SK-N-SH (cell line): ENCODE results near the gene PCNX1. TPM values are rescaled to one million over a fixed set of nuclear protein-coding genes. Genes with fewer than 3 reads are reported as not detected.
A peak's percentile ranks its signal among the peaks of the same experiment; 100 is the strongest.

ENCODE experiments used
- CTCF ChIA-PET: fragments of 300-600, 350-600 bp; formaldehyde crosslinking; extraction: SDS; loops from one replicate; lab custom pipeline; 2021; lab: Yijun Ruan, JAX
- POLR2A ChIA-PET: fragments of 350-600 bp; sonication (Branson Sonifier 250); formaldehyde crosslinking; extraction: SDS; loops from one replicate; lab custom pipeline; 2020; ENCODE audit warnings: antibody characterized with exemption, inconsistent platforms; lab: Yijun Ruan, JAX
- DNase-seq: peaks from one replicate; pipeline ENCODE4 v3.0.0; 2012
- H2AFZ ChIP-seq: fragments of 200-600 bp; sonication (generic); 2 replicates; pipeline ENCODE4 v1.8.1; 2016; ENCODE audit warnings: antibody characterized with exemption, mild to moderate bottlenecking, low read depth
- H3F3A ChIP-seq: fragments of 200-600 bp; sonication (generic); replicated peaks from 2 replicates; pipeline ENCODE3; 2016; ENCODE audit warnings: antibody characterized with exemption, mild to moderate bottlenecking; ENCODE audit not compliant: insufficient read depth
- H3K27ac ChIP-seq, 2 experiments: fragments of 200-500 bp in 1 of 2; fragments of 200-600 bp in 1 of 2; sonication (Bioruptor generic) in 1 of 2; sonication (generic), shearing (Covaris generic) in 1 of 2; 2 replicates each; pipeline versions ENCODE4 v1.5.1 to v1.6.1; 2014 to 2016; ENCODE audit warnings: low read depth in 2 of 2, inconsistent platforms in 1 of 2, low read length in 1 of 2, mild to moderate bottlenecking in 1 of 2, mixed read lengths in 1 of 2
- H3K27me3 ChIP-seq: fragments of 200-600 bp; sonication (generic), shearing (Covaris generic); 2 replicates; pipeline ENCODE4 v1.6.1; 2016; ENCODE audit warnings: mixed run types; ENCODE audit not compliant: insufficient read depth
- H3K36me3 ChIP-seq, 2 experiments: fragments of 200-500 bp in 1 of 2; fragments of 200-600 bp in 1 of 2; sonication (Bioruptor generic) in 1 of 2; sonication (generic) in 1 of 2; replicated peaks in 1 of 2; 2 replicates each; pipeline versions ENCODE3 to v1.5.1; 2014 to 2016; ENCODE audit warnings: low read length in 1 of 2, mild to moderate bottlenecking in 1 of 2; ENCODE audit not compliant: insufficient read depth in 2 of 2, control insufficient read depth in 1 of 2
- H3K4me1 ChIP-seq, 2 experiments: fragments of 200-500 bp in 1 of 2; fragments of 200-600 bp in 1 of 2; sonication (Bioruptor generic) in 1 of 2; sonication (generic), shearing (Covaris generic) in 1 of 2; 2 replicates each; pipeline versions ENCODE4 v1.5.1 to v1.6.1; 2014 to 2016; ENCODE audit warnings: low read depth in 1 of 2, low read length in 1 of 2, mixed run types in 1 of 2; ENCODE audit not compliant: insufficient read depth in 2 of 2, control insufficient read depth in 1 of 2
- H3K4me2 ChIP-seq: fragments of 200-600 bp; sonication (generic), shearing (Covaris generic); 2 replicates; pipeline ENCODE4 v1.6.1; 2017; ENCODE audit warnings: mixed run types
- H3K4me3 ChIP-seq, 2 experiments: fragments of 200-500 bp in 1 of 2; fragments of 200-600 bp in 1 of 2; sonication (Bioruptor generic) in 1 of 2; sonication (generic), shearing (Covaris generic) in 1 of 2; 2 replicates each; pipeline versions ENCODE4 v1.5.1 to v1.8.1; 2014 to 2016; ENCODE audit warnings: low read depth in 2 of 2, inconsistent platforms in 1 of 2, low read length in 1 of 2, mild to moderate bottlenecking in 1 of 2, mixed read lengths in 1 of 2, moderate library complexity in 1 of 2
- H3K79me2 ChIP-seq: fragments of 200-600 bp; sonication (generic); 2 replicates; pipeline ENCODE4 v1.8.1; 2017; ENCODE audit warnings: mild to moderate bottlenecking; ENCODE audit not compliant: insufficient read depth
- H3K9ac ChIP-seq: fragments of 200-600 bp; sonication (generic); 2 replicates; pipeline ENCODE4 v1.6.1; 2017; ENCODE audit warnings: mixed run types
- H3K9me2 ChIP-seq: fragments of 200-600 bp; sonication (generic); 2 replicates; pipeline ENCODE4 v1.6.1; 2017; ENCODE audit warnings: mixed run types
- H3K9me3 ChIP-seq: fragments of 200-600 bp; sonication (generic); 2 replicates; pipeline ENCODE4 v1.6.1; 2017; ENCODE audit warnings: mixed run types, mild to moderate bottlenecking, moderate library complexity
- H4K20me1 ChIP-seq: fragments of 200-600 bp; sonication (generic); 2 replicates; pipeline ENCODE4 v1.6.1; 2017; ENCODE audit warnings: mild to moderate bottlenecking, mixed run types; ENCODE audit not compliant: insufficient read depth
- CTCF ChIP-seq: fragments of 200-600 bp; sonication (generic); IDR thresholded peaks from 2 replicates; pipeline ENCODE4 v1.6.1; 2017; ENCODE audit warnings: antibody characterized with exemption, mild to moderate bottlenecking, moderate library complexity
- FOXJ3 ChIP-seq: sonication (generic); formaldehyde crosslinking; IDR thresholded peaks from 2 replicates; pipeline ENCODE4 v1.5.1; 2020; ENCODE audit warnings: mild to moderate bottlenecking, missing genetic modification reagents
- GATA2 ChIP-seq: sonication (generic); formaldehyde crosslinking; IDR thresholded peaks from 2 replicates; pipeline ENCODE4 v1.5.0; 2020; ENCODE audit warnings: mild to moderate bottlenecking, missing genetic modification reagents
- JUND ChIP-seq: IDR thresholded peaks from 2 replicates; pipeline ENCODE4 v1.4.0; 2012
- PBX3 ChIP-seq: IDR thresholded peaks from 2 replicates; pipeline ENCODE4; 2012
- POLR2AphosphoS5 ChIP-seq: IDR thresholded peaks from 2 replicates; pipeline ENCODE4 v1.6.1; 2012; ENCODE audit warnings: low read depth, low read length
- RAD21 ChIP-seq: IDR thresholded peaks from 2 replicates; pipeline ENCODE4 v1.6.1; 2012; ENCODE audit warnings: mild to moderate bottlenecking, low read length
- RCOR1 ChIP-seq: fragments of 150-350 bp; IDR thresholded peaks from 2 replicates; pipeline ENCODE4 v1.6.1; 2017; ENCODE audit warnings: antibody characterized with exemption, low read length
- SIN3A ChIP-seq: IDR thresholded peaks from 2 replicates; pipeline ENCODE4 v1.6.1; 2012; ENCODE audit warnings: low read depth, mild to moderate bottlenecking, low read length, moderate library complexity, borderline replicate concordance
- SMC3 ChIP-seq: IDR thresholded peaks from 2 replicates; pipeline ENCODE4 v1.6.1; 2012; ENCODE audit warnings: low read depth, low read length, improper control_type of control experiment
- TAF1 ChIP-seq: IDR thresholded peaks from 2 replicates; pipeline ENCODE4 v1.6.1; 2012; ENCODE audit warnings: low read depth, mild to moderate bottlenecking, low read length, moderate library complexity, borderline replicate concordance
- TCF12 ChIP-seq: IDR thresholded peaks from 2 replicates; pipeline ENCODE4 v1.4.0; 2012
- TEAD4 ChIP-seq: IDR thresholded peaks from 2 replicates; pipeline ENCODE4 v1.4.0; 2012; ENCODE audit warnings: mild to moderate bottlenecking, borderline replicate concordance; ENCODE audit not compliant: insufficient read depth
- USF1 ChIP-seq: IDR thresholded peaks from 2 replicates; pipeline ENCODE4 v1.4.0; 2012; ENCODE audit warnings: low read depth, borderline replicate concordance
- YY1 ChIP-seq: IDR thresholded peaks from 2 replicates; pipeline ENCODE4 v1.4.0; 2012; ENCODE audit warnings: low read depth, mild to moderate bottlenecking
- ZBTB33 ChIP-seq: IDR thresholded peaks from 2 replicates; pipeline ENCODE4 v1.4.0; 2012; ENCODE audit warnings: low read depth, borderline replicate concordance
- WGBS: methylation state at CpG from one replicate; pipeline ENCODE4 v1.1.6; 2017; ENCODE audit warnings: low lambda C conversion rate; 5-methylcytosine and 5-hydroxymethylcytosine counted together
- polyA plus RNA-seq, 3 experiments: library from polyadenylated mRNA; depleted of rRNA; stranded (reverse); fragments of >200 nt; gene quantifications; 2 replicates each; pipeline ENCODE4 v1.2.3, GENCODE V29; 2012

Gene PCNX1
- polyA plus RNA-seq, 1 of the 3 experiments (the other 2 are of a cell fraction), result 9.4 TPM

- H3F3A ChIP-seq, result peaks cover 19% of the 10 kb centered on the region
- H3K79me2 ChIP-seq, result peaks cover 29% of the 10 kb centered on the region
- H3K9me3 ChIP-seq, result no peaks in the 10 kb centered on the region
- POLR2A ChIA-PET, result no interaction called here
- no peak overlapping the region for H2AFZ ChIP-seq
- H3K4me2 ChIP-seq, result peak overlapping the region; percentile 1; the same call in 1 of the 2 replicates
- H3K9me2 ChIP-seq, result no peaks in the 10 kb centered on the region
- H3K36me3 ChIP-seq, result peaks cover 5 to 26% of the 10 kb centered on the region in 2 experiments
- 71% methylated on average over 4 of the region's 4 CpGs for WGBS
- H3K4me1 ChIP-seq, result peaks cover 0 to 32% of the 10 kb centered on the region in 2 experiments; a peak in 3 of 4 replicates
- H3K9ac ChIP-seq, result no peak overlapping the region
- TF ChIP-seq RAD21 (no peak), RCOR1 (no peak)
- H3K4me3 ChIP-seq, result no peak overlapping the region
- H3K27ac ChIP-seq, result no peak overlapping the region
- no peaks in the 10 kb centered on the region for H3K27me3 ChIP-seq
- no peaks in the 10 kb centered on the region for H4K20me1 ChIP-seq
- no peak for DNase-seq
- CTCF ChIA-PET, result no interaction called here
These were observed 97.8 kb downstream of the PCNX1 start for GRCh38 chr14:71005076-71005475.

DNA sequence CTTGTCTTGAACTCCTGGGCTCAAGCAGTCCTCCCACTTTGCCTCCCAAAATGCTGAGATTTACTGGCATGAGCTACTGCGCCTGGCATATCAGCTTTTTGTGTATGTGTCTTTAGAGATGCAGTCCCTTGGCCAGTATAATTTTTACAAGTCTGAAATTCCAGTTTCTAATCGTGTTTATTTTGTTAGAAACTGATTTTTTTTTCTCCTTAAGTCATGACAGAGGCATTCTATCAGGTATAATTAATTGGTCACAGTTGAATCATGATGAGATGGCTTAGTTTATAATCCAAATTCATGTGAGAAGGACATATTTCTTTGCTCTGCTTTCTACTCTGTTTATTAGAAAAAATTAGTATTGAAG, 98.9 kb downstream of the PCNX1 start:
- Histone ChIP-seq H3K27ac (no peak overlapping the region), H3K79me2 (peaks cover 24% of the 10 kb centered on the region), H4K20me1 (no peaks in the 10 kb centered on the region), H3K9me2 (no peaks in the 10 kb centered on the region), H3K36me3 (peaks cover 6 to 29% of the 10 kb centered on the region in 2 experiments), H3K9ac (no peak overlapping the region), H3K4me2 (no peak overlapping the region; the same call in 1 of the 2 replicates), H3F3A (peaks cover 28% of the 10 kb centered on the region), H3K4me1 (peaks cover 0 to 32% of the 10 kb centered on the region in 2 experiments; a peak in 3 of 4 replicates), H3K9me3 (no peaks in the 10 kb centered on the region), H3K27me3 (no peaks in the 10 kb centered on the region), H2AFZ (no peak overlapping the region), H3K4me3 (no peak overlapping the region)
- TF ChIP-seq CTCF, result no peak
- TF ChIP-seq ZBTB33, result no peak
- no peak for TF ChIP-seq TEAD4
- TF ChIP-seq GATA2 (CRISPR knock-in tag), result no peak
- TF ChIP-seq SIN3A, result no peak
- TF ChIP-seq RCOR1, result no peak
- no peak for TF ChIP-seq SMC3
- TF ChIP-seq RAD21, result no peak
- TF ChIP-seq USF1, result no peak
- no peak for TF ChIP-seq YY1
- no peak for TF ChIP-seq JUND
- TF ChIP-seq TAF1, result no peak
- TF ChIP-seq POLR2AphosphoS5, result no peak
- TF ChIP-seq PBX3, result no peak
- no peak for TF ChIP-seq FOXJ3 (CRISPR knock-in tag)
- no peak for TF ChIP-seq TCF12
- CTCF ChIA-PET, result interaction anchor here (0.9 to 1.7 kb wide), 2 partner anchors 29 to 188 kb away, joined by 3 read pairs; no protein-coding TSS in a partner anchor
- WGBS, result 62% methylated on average over 2 of the region's 2 CpGs
- POLR2A ChIA-PET, result no interaction called here
- DNase-seq, result no peak
